Medulla oblongata (tissue), 1 donor: Measurements from ENCODE around the gene RPL10A.
A peak's percentile ranks its signal among the peaks of the same experiment; 100 is the strongest.

Source experiments
- DNase-seq: peaks from one replicate; pipeline ENCODE4 v3.0.0-alpha.2; 2015; ENCODE audit errors: extremely low spot score

RPL10A gene

GRCh38 chr6:35492258-35492973 lies 24.2 kb downstream of the RPL10A start:
- no peak for DNase-seq

- no peak for DNase-seq
Observed at GRCh38 chr6:35492974-35493284, 24.7 kb downstream of the RPL10A start.

- no peak for DNase-seq
Observed at GRCh38 chr6:35493307-35493983, 25.2 kb downstream of the RPL10A start.

- DNase-seq = peak; percentile 37
Observed at GRCh38 chr6:35494161-35494563, 26.0 kb downstream of the RPL10A start.

- DNase-seq = no peak
Observed at GRCh38 chr6:35495258-35496035, 27.2 kb downstream of the RPL10A start.

GRCh38 chr6:35496036-35496840 lies 28.0 kb downstream of the RPL10A start:
- no peak for DNase-seq

GRCh38 chr6:35496841-35497570 lies 28.8 kb downstream of the RPL10A start, which contains the start of gene TEAD3:
TSS of gene TEAD3 (minus strand) at chr6:35497079.
- no peak for DNase-seq

GRCh38 chr6:35497571-35498421 lies 29.6 kb downstream of the RPL10A start:
- DNase-seq = no peak

- DNase-seq = no peak
Observed at GRCh38 chr6:35498422-35499067, 30.3 kb downstream of the RPL10A start.

GRCh38 chr6:35499372-35499771 lies 31.2 kb downstream of the RPL10A start:
- DNase-seq = no peak

- DNase-seq = no peak
Observed at GRCh38 chr6:35500782-35501181, 32.6 kb downstream of the RPL10A start.

GRCh38 chr6:35501784-35502183 lies 33.6 kb downstream of the RPL10A start:
- no peak for DNase-seq

- DNase-seq = no peak
Observed at GRCh38 chr6:35503534-35503933, 35.3 kb downstream of the RPL10A start.

- DNase-seq = no peak
Observed at GRCh38 chr6:35505999-35506412, 37.8 kb downstream of the RPL10A start.

- DNase-seq = no peak
Observed at GRCh38 chr6:35506536-35506935, 38.3 kb downstream of the RPL10A start.

GRCh38 chr6:35507221-35507620 lies 39.0 kb downstream of the RPL10A start:
- DNase-seq = no peak

- no peak for DNase-seq
Observed at GRCh38 chr6:35508027-35508426, 39.8 kb downstream of the RPL10A start.

- no peak for DNase-seq
Observed at GRCh38 chr6:35508542-35508941, 40.3 kb downstream of the RPL10A start.

GRCh38 chr6:35510916-35511561 lies 42.8 kb downstream of the RPL10A start:
- no peak for DNase-seq
